Activated CD4-positive, CD25-positive, alpha-beta regulatory T cell (primary cell): Measurements from ENCODE around the gene ANAPC2.

Source experiments
- DNase-seq, 4 experiments: peaks; one replicate each; lab custom pipeline; 2025; lab: John Stamatoyannopoulos, UW

Gene ANAPC2

GRCh38 chr9:137127301-137128157, 60.8 kb downstream of the ANAPC2 start:
- no peak for DNase-seq

DNA sequence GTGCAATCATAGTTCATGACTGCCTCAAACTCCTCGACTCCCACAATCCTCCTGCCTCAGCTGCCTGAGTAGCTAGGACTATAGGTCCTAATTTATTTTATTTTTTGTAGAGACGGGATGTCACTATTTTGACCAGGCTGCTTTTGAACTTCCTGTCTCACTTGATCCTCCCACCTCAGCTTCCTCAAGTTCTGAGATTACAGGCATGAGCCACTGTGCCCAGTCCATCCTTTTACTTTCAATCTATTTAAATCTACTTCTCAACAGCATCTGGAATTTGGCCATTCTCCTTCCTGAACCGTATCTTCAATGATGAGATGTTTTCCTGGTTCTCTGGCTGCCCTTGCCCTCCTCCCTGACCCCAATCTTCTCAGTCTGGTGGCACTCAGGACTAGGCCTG, 61.6 kb downstream of the ANAPC2 start:
- no peak for DNase-seq
